HUES48 (cell line): ENCODE results near the gene ARHGEF2.

Source experiments
- H3K27ac ChIP-seq: one replicate; pipeline ENCODE4 v1.7.0; 2013; ENCODE audit warnings: low read depth, low read length, inconsistent platforms
- H3K27me3 ChIP-seq: 2 replicates; pipeline ENCODE4 v1.6.1; 2013; ENCODE audit warnings: mild to moderate bottlenecking, low read length; ENCODE audit not compliant: control insufficient read depth, insufficient read depth
- H3K36me3 ChIP-seq: 2 replicates; pipeline ENCODE4 v1.6.1; 2013; ENCODE audit warnings: low read length; ENCODE audit not compliant: control insufficient read depth, insufficient read depth
- H3K4me1 ChIP-seq: 2 replicates; pipeline ENCODE4 v1.6.1; 2013; ENCODE audit warnings: mild to moderate bottlenecking, low read length; ENCODE audit not compliant: control insufficient read depth, insufficient read depth
- H3K4me3 ChIP-seq: 2 replicates; pipeline ENCODE4 v1.5.1; 2013; ENCODE audit warnings: mild to moderate bottlenecking, low read depth, low read length
- H3K9ac ChIP-seq: 2 replicates; pipeline ENCODE4 v1.6.1; 2013; ENCODE audit warnings: mild to moderate bottlenecking, low read depth, low read length, moderate library complexity
- H3K9me3 ChIP-seq: 2 replicates; pipeline ENCODE4 v1.6.1; 2013; ENCODE audit warnings: low read length; ENCODE audit not compliant: control insufficient read depth, insufficient read depth

Gene ARHGEF2

DNA sequence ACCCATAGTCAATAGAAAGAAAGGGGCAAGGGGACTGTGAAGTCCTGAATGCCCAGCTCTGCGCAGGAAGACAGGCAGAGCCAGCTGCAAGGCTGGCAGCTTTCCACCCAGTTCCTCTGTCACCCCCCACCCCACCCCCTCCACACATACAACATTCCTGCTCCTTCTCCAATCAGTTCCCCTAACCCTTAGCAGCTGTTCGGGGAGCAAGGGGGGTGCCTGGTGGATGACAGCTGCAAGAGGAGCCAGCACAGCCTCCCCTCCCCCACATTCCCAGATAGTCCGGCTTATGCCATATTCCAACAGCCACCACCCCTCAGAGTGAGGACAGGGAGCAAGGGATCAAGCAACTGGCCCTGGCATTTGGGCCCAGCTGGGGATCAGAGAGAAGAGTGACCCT lies 9.7 kb downstream of the ARHGEF2 start:
- Histone ChIP-seq H3K9ac (no peak overlapping the region), H3K27me3 (no peaks in the 10 kb centered on the region), H3K9me3 (no peaks in the 10 kb centered on the region), H3K4me3 (no peak overlapping the region), H3K27ac (no peak overlapping the region), H3K36me3 (peaks cover 56% of the 10 kb centered on the region), H3K4me1 (peaks cover 34% of the 10 kb centered on the region)

DNA sequence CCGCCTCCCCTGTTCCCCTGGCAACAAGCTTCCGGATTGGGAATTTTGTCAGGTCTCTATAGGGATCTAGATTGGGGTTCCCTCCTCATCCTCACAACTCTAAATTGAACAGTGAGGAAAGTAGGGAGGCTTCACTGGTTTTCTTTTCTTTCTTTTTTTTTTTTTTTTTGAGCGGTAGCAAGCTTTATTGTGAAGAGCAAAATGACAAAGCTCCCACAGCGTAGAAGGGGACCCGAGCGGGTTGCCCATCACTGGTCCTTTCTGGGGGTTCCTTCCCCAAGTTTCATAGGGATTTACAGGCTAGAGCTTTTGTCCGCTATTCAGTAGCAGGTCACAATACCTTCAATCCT lies 10.3 kb downstream of the ARHGEF2 start:
- H3K4me3 ChIP-seq: no peak overlapping the region
- H3K27me3 ChIP-seq: no peaks in the 10 kb centered on the region
- H3K27ac ChIP-seq: peak overlapping the region; percentile 51
- H3K9ac ChIP-seq: no peak overlapping the region
- peaks cover 58% of the 10 kb centered on the region for H3K36me3 ChIP-seq
- H3K4me1 ChIP-seq: peaks cover 34% of the 10 kb centered on the region
- H3K9me3 ChIP-seq: no peaks in the 10 kb centered on the region

DNA sequence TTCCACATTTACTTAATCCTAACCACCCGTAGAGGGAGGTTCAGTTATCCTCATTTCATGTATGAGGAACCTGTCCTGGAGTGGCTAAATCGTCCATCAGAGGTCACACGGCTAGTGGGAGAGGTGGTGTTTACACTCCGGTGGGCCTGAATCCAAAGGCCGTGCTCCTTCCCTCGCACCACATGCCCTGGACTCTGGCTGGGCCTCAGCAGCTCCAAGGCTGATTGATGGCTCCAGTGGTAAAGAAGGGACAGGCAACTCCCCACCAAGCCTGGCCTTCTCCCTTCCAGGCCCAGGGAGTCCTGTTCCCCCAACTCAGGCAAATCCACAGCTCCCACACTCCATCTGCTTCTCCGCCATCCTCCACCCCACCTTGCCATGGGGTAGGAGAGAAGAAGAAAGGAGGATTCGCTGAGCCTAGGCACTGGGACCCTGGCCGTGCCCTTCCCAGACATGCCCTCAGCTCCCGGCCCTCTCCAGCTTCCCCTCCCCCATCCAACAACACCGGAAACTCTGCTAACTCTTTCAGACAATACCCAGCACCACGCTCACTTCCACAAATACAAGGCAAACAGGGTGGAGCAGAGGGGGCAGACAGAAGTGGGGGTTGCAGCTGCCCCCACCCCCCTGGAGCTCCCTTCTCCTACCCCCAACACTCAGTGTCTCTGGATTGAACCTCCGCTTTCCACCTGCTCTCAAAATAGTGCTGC lies 10.9 kb downstream of the ARHGEF2 start:
- Histone ChIP-seq H3K4me3 (no peak overlapping the region), H3K9me3 (no peaks in the 10 kb centered on the region), H3K27ac (peak overlapping the region; percentile 4), H3K9ac (no peak overlapping the region), H3K4me1 (peaks cover 34% of the 10 kb centered on the region), H3K36me3 (peaks cover 63% of the 10 kb centered on the region), H3K27me3 (no peaks in the 10 kb centered on the region)

DNA sequence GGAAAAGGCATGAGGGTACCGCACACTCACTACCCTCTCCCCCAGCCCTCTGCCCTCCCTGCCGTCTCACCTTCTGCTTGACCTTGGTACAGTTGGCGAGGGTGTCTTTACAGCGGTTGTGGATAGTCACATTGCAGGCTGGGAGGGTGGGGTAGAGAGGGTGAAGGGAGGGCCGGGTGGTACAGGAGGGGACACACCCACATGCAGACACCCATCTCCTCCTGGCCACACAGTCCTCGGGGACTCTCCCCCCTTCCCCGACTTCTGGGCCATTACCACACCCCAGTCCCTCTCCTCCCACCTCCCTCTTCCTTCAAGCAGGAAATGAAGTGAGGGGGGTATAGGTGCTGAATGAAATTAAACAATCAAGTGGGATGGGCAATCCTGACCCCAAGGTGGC lies 11.6 kb downstream of the ARHGEF2 start:
- H3K9me3 ChIP-seq: no peaks in the 10 kb centered on the region
- H3K27ac ChIP-seq: no peak overlapping the region
- no peak overlapping the region for H3K4me3 ChIP-seq
- peaks cover 34% of the 10 kb centered on the region for H3K4me1 ChIP-seq
- H3K27me3 ChIP-seq: no peaks in the 10 kb centered on the region
- H3K36me3 ChIP-seq: peaks cover 71% of the 10 kb centered on the region
- H3K9ac ChIP-seq: no peak overlapping the region

DNA sequence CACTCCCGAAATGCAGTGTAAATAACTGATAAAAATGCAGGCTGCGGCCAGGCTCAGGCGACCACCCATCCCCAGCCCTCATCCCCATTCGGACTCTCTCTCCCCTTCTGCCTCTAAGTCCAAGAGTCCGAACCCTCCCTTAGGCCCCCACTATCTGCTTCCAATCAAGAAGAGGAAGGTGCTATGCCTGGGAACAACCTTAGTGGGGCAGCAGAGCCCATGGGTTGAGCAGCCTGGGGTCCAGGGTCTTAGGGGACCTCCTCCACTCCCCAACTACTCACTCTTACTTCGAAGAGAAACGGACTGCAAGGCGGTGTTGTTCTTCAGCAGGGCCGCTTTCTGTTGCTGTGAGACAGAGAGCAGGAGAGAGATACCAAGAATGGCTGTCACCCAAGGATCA lies 12.2 kb downstream of the ARHGEF2 start:
- no peaks in the 10 kb centered on the region for H3K27me3 ChIP-seq
- peaks cover 34% of the 10 kb centered on the region for H3K4me1 ChIP-seq
- no peak overlapping the region for H3K27ac ChIP-seq
- H3K9ac ChIP-seq: no peak overlapping the region
- no peaks in the 10 kb centered on the region for H3K9me3 ChIP-seq
- no peak overlapping the region for H3K4me3 ChIP-seq
- H3K36me3 ChIP-seq: peaks cover 76% of the 10 kb centered on the region

DNA sequence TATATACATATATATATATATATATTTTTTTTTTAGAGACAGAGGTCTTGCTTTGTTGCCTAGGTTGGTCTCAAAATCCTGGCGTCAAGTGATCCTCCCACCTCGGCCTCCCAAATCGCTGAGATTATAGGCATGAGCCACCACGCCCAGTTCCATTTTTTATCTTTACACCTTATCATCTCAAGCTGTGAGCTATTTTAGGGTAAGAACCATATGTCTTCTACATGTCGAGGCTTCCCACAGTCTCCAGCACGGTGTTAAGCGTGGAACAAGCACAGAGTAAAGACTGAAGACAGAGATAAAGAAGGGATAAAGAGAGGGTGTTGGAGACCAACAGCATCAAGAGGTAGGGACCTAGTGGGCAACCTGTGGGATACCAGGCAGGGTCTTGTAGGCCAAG lies 14.2 kb downstream of the ARHGEF2 start:
- H3K27me3 ChIP-seq: no peaks in the 10 kb centered on the region
- peaks cover 20% of the 10 kb centered on the region for H3K4me1 ChIP-seq
- no peak overlapping the region for H3K4me3 ChIP-seq
- H3K36me3 ChIP-seq: peaks cover 89% of the 10 kb centered on the region
- no peak overlapping the region for H3K27ac ChIP-seq
- no peaks in the 10 kb centered on the region for H3K9me3 ChIP-seq
- H3K9ac ChIP-seq: no peak overlapping the region

DNA sequence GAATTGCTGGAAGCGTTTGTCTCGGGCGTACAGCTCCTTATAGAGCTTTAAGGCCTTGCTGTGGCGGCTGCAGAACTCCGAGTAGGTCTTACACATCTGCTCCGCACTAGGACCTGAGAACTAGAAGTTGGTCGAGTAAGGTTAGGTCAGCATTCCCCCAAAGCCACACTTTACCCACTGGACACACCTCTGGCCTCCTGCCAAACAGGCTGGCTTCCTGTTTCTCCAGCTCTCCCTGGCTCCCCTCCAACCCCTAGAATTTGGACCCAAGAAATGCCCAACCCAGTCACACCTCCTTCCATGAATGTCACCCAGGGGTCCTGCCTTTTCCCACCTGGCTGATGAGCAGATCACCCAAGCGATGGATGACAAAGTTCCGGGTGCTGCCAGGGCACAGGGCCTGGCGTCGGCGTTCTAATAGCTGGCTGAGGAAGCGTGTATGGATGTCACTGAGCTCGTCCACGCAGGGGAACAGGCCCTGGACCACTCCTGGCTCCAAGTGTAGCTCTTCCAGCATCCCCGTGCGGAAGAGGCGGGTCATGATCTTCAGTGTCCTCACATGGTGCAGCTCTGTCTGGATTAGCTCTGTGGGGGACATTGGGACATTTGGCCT lies 15.6 kb downstream of the ARHGEF2 start:
- Histone ChIP-seq H3K27me3 (no peaks in the 10 kb centered on the region), H3K4me3 (no peak overlapping the region), H3K9ac (no peak overlapping the region), H3K4me1 (peaks cover 6% of the 10 kb centered on the region; the same call in 1 of the 2 replicates), H3K9me3 (no peaks in the 10 kb centered on the region), H3K27ac (no peak overlapping the region), H3K36me3 (peaks cover 90% of the 10 kb centered on the region)

DNA sequence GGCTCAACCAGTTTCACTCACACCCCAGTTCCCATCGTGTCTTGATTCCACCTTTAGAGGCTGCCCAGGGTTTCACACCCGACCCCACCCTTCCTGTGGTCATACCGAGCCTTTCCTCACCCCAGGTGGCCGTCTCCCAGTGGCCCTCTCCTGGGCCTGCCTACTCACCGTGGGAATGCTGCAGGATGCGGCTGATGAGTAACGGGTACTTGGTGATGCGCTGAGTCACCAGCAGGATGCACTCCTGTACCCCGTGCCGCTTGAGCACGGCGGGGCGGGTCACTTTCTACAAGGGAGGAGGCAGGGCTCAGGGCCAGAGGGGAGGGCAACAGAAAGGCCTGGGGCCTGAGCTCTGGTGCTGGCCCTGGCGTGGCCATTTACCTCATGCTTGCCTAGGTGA lies 16.4 kb downstream of the ARHGEF2 start:
- Histone ChIP-seq H3K4me1 (no peaks in the 10 kb centered on the region; the same call in 1 of the 2 replicates), H3K27ac (peak overlapping the region; percentile 5), H3K36me3 (peaks cover 90% of the 10 kb centered on the region), H3K4me3 (no peak overlapping the region), H3K9ac (no peak overlapping the region), H3K9me3 (no peaks in the 10 kb centered on the region), H3K27me3 (no peaks in the 10 kb centered on the region)

DNA sequence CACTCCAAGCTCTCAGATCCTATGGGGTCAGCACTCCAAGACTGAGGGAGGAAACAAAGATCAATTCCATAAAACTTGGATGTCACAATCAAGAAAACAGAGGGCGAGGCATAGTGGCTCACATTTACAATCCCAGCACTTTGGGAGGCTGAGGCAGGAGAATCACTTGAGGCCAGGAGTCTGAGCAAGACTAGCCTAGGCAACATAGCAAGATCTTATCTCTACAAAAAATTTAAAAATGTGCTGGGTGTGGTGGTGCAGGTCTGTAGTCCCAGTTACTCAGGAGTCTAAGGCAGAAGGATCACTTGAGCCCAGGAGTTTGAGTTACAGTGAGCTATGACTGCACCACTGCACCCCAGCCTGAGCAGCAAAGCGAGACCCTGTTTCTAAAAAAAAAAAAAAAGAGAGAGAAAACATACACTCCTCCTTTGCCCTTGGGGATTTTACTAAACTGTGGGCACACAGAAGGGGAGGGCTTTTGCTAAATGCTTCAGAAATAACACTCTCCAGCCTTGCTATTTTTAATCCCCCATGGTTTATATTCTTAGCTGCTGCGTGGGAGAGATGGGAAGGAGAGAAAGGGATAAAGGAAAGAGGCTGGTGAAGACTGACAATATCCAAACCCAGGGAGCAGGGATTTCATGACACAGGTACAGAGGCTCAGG lies 18.1 kb downstream of the ARHGEF2 start:
- peaks cover 90% of the 10 kb centered on the region for H3K36me3 ChIP-seq
- no peaks in the 10 kb centered on the region for H3K4me1 ChIP-seq
- H3K27me3 ChIP-seq: no peaks in the 10 kb centered on the region
- H3K9me3 ChIP-seq: no peaks in the 10 kb centered on the region
- H3K9ac ChIP-seq: no peak overlapping the region
- H3K4me3 ChIP-seq: no peak overlapping the region
- H3K27ac ChIP-seq: no peak overlapping the region

DNA sequence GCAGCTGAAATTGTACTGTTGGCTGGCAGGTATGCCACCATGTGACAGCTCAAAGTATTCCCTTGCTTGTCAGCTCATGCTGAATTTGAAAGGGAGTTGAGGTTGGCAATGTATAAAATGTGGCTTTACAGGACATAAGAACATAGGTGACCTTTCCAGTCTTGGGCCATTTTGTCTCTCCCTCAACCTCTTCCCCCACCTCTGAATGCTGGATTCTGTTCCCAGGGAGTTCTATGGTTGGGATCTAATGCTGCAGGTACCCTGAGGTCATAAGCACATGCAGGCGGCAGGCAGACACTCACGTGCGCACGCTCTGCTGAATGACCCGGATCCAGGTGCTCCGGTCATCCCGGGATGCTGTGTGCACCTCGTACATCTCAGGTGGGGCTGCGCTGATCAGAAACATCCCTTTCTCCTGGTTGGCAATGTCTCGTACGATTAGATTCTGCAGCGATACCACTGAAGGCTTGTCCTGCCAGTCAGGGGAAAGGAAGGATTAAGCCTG lies 20.9 kb downstream of the ARHGEF2 start:
- Histone ChIP-seq H3K9ac (no peak overlapping the region), H3K27me3 (no peaks in the 10 kb centered on the region), H3K9me3 (no peaks in the 10 kb centered on the region), H3K4me1 (no peaks in the 10 kb centered on the region), H3K36me3 (peaks cover 95% of the 10 kb centered on the region), H3K4me3 (no peak overlapping the region), H3K27ac (no peak overlapping the region)

DNA sequence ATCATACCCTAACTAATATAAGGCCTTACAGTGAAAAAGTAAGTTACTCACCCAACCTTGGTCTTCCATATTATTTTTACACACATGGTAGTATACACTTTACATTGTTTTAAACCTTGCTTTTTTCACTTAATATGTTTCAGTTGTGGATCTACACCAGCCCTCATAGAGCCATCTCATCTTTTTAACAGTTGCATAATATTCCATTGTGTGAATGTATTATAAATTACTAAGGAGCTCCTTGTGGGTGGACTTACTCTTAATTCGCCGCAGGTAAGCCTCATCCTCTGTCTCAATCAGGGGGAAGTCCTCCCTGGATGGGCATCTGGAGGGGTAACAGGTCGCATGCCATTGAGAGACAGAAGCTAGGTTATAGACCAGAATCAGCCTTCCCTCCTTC lies 23.7 kb downstream of the ARHGEF2 start:
- Histone ChIP-seq H3K9ac (no peak overlapping the region), H3K27ac (no peak overlapping the region), H3K4me1 (no peaks in the 10 kb centered on the region), H3K9me3 (no peaks in the 10 kb centered on the region), H3K4me3 (no peak overlapping the region), H3K36me3 (peaks cover 95% of the 10 kb centered on the region), H3K27me3 (no peaks in the 10 kb centered on the region)
